GM12878 (cell line): Measurements from ENCODE around the gene PLGRKT. TPM values are rescaled to one million over a fixed set of nuclear protein-coding genes. Genes with fewer than 3 reads are reported as not detected.
A peak's percentile ranks its signal among the peaks of the same experiment; 100 is the strongest.

Experiments used
- ATF2 ChIP-seq: IDR thresholded peaks from 2 replicates; pipeline ENCODE4 v1.6.1; 2012; ENCODE audit warnings: low read length, inconsistent platforms
- ATF3 ChIP-seq: IDR thresholded peaks from 2 replicates; pipeline ENCODE4 v1.6.1; 2011; ENCODE audit warnings: low read depth, mild to moderate bottlenecking, low read length, moderate library complexity, borderline replicate concordance; ENCODE audit errors: extremely low read depth
- BMI1 ChIP-seq: fragments of 450-650 bp; IDR thresholded peaks from 2 replicates; pipeline ENCODE4 v1.6.1; 2016; ENCODE audit warnings: mild to moderate bottlenecking, moderate library complexity, borderline replicate concordance
- CHD4 ChIP-seq: fragments of 200-600 bp; sonication (generic); IDR thresholded peaks from 2 replicates; pipeline ENCODE4 v1.6.1; 2016; ENCODE audit warnings: mild to moderate bottlenecking
- E2F8 ChIP-seq: fragments of 450-650 bp; IDR thresholded peaks from 2 replicates; pipeline ENCODE4 v1.6.1; 2018; ENCODE audit warnings: mild to moderate bottlenecking, low read depth, moderate library complexity; ENCODE audit not compliant: partially characterized antibody
- ETV6 ChIP-seq, 2 experiments: fragments of 450-650 bp in 1 of 2; IDR thresholded peaks in 1 of 2; conservative IDR thresholded peaks in 1 of 2; 2 replicates each; pipeline ENCODE4 v1.6.1; 2014; ENCODE audit warnings: antibody characterized with exemption in 1 of 2, borderline replicate concordance in 1 of 2, low read depth in 1 of 2, mild to moderate bottlenecking in 1 of 2, moderate library complexity in 1 of 2
- KAT2A ChIP-seq: conservative IDR thresholded peaks from 2 replicates; pipeline ENCODE4 v1.6.1; 2011; ENCODE audit warnings: low read depth, low read length; ENCODE audit not compliant: control insufficient read depth
- MEF2B ChIP-seq: fragments of 450-650 bp; IDR thresholded peaks from 2 replicates; pipeline ENCODE4 v1.6.1; 2018; ENCODE audit warnings: mild to moderate bottlenecking, moderate library complexity; ENCODE audit not compliant: partially characterized antibody, poor library complexity, severe bottlenecking
- NBN ChIP-seq: fragments of 450-650 bp; IDR thresholded peaks from 2 replicates; pipeline ENCODE4 v1.6.1; 2016
- PML ChIP-seq: IDR thresholded peaks from 2 replicates; pipeline ENCODE4 v1.6.1; 2012; ENCODE audit warnings: low read length, inconsistent platforms
- RELB ChIP-seq: fragments of 450-650 bp; IDR thresholded peaks from 2 replicates; pipeline ENCODE4 v1.6.1; 2017; ENCODE audit warnings: low read depth, mild to moderate bottlenecking, moderate library complexity
- SUZ12 ChIP-seq: fragments of 200-600 bp; sonication (generic); IDR thresholded peaks from one replicate; pipeline ENCODE4 v1.6.1; 2018; ENCODE audit warnings: antibody characterized with exemption, mild to moderate bottlenecking; ENCODE audit not compliant: unreplicated experiment
- TCF3 ChIP-seq: IDR thresholded peaks from 2 replicates; pipeline ENCODE4 v1.6.1; 2012; ENCODE audit warnings: low read depth, mild to moderate bottlenecking, low read length, borderline replicate concordance; ENCODE audit not compliant: insufficient read depth
- TCF7 ChIP-seq: IDR thresholded peaks from 2 replicates; pipeline ENCODE4 v1.6.1; 2014; ENCODE audit warnings: antibody characterized with exemption, borderline replicate concordance
- USF1 ChIP-seq: IDR thresholded peaks from 2 replicates; pipeline ENCODE4 v1.6.1; 2011; ENCODE audit warnings: borderline replicate concordance, low read depth, mild to moderate bottlenecking, moderate library complexity, mixed read lengths, low read length; ENCODE audit not compliant: insufficient read depth; ENCODE audit errors: extremely low read length
- ZBED1 ChIP-seq: IDR thresholded peaks from 2 replicates; pipeline ENCODE4 v1.6.1; 2016; ENCODE audit warnings: borderline replicate concordance
- ZBTB40 ChIP-seq: fragments of 450-650 bp; IDR thresholded peaks from 2 replicates; pipeline ENCODE4 v1.6.1; 2016; ENCODE audit warnings: mild to moderate bottlenecking, moderate library complexity, borderline replicate concordance
- polyA plus RNA-seq, 11 experiments: library from polyadenylated mRNA; depleted of rRNA in 4 of 11; unstranded in 6 of 11; stranded (reverse) in 5 of 11; fragments of >200 nt; fragmentation: Nextera tagmentation in 4 of 11; fragmentation: Illumina TruSeq in 1 of 11; extraction: Ambion mirVana in 4 of 11; extraction: Trizol in 1 of 11; gene quantifications; 1 replicate in 1 of 11; 2 replicates in 10 of 11; pipeline versions ENCODE4 v1.2.1 to v1.2.3, GENCODE V29; 2011 to 2016; ENCODE audit warnings: inconsistent platforms in 2 of 11, missing spikeins in 2 of 11, low read depth in 1 of 11
- total RNA-seq, 4 experiments: library from RNA; depleted of rRNA in 3 of 4; stranded (reverse); fragments of >200 nt in 3 of 4; fragmentation: Illumina TruSeq in 1 of 4; extraction: Trizol in 1 of 4; gene quantifications; 2 replicates each; pipeline versions ENCODE4 v1.2.1 to v1.2.3, GENCODE V29; 2013 to 2021

Gene PLGRKT
- total and polyA plus RNA-seq, 10 of the 15 experiments (the other 5 are each of a cell fraction or from before 2014, with no cell fraction given) = 25.2 to 72.3 (median 38.4) TPM

GRCh38 chr9:5450359-5451091 lies 12.8 kb upstream of the PLGRKT start, which contains the start of gene CD274 (continued):
- peak; percentile 82 for TF ChIP-seq NBN
- peak; percentile 69 for TF ChIP-seq RELB
- 0 out of 2 replicates have a peak, but pooled peaks have one; percentile 61 for TF ChIP-seq PML
- no peak for TF ChIP-seq SUZ12
- no peak for TF ChIP-seq ETV6 (conservative IDR thresholded peaks at IDR 0.05 in 1 of 2, IDR thresholded peaks at IDR 0.05 in 1 of 2; ENCODE audit: borderline replicate concordance in 1 of 2, low read depth in 1 of 2)
- peak; percentile 94 for TF ChIP-seq TCF3
- TF ChIP-seq BMI1 = no peak
- TF ChIP-seq ATF3 = 0 out of 2 replicates have a peak, but pooled peaks have one; percentile 24
- no peak for TF ChIP-seq MEF2B
- no peak for TF ChIP-seq KAT2A
- no peak for TF ChIP-seq USF1
- no peak for TF ChIP-seq ZBED1
- no peak for TF ChIP-seq E2F8
- no peak for TF ChIP-seq ATF2
- peak; percentile 9; the same call in 1 of the 2 replicates for TF ChIP-seq TCF7
- TF ChIP-seq ZBTB40 = no peak
- TF ChIP-seq CHD4 = no peak
